T-cell (primary cell): ENCODE measurements around the gene METTL14. TPM values are rescaled to one million over a fixed set of nuclear protein-coding genes. Genes with fewer than 3 reads are reported as not detected.
A peak's percentile ranks its signal among the peaks of the same experiment; 100 is the strongest.
"Not testable (repeated sequence)": the region's sequence is repeated elsewhere in the genome, so short reads cannot be mapped to it uniquely, and the experiment has no call there.

Experiments
- ATAC-seq, 4 experiments: fragments of 200-7000 bp in 3 of 4; fragments of 150-1000 bp in 1 of 4; cut with Tn5 transposase; replicated peaks in 1 of 4; 1 replicate in 3 of 4; 2 replicates in 1 of 4; pipeline ENCODE4 v1.10.0; 2021; ENCODE audit warnings: moderate library complexity in 3 of 4, mild to moderate bottlenecking in 2 of 4, moderate number of reproducible peaks in 1 of 4
- CTCF ChIA-PET, 2 donors: fragments of 300-600 bp; sonication (Branson Sonifier 250); formaldehyde crosslinking; loops; one replicate each; lab custom pipeline; 2022; ENCODE audit warnings: antibody characterized with exemption in 2 of 2; lab: Charles Lee
- POLR2A ChIA-PET, 2 donors: fragments of 300-600 bp; sonication (Branson Sonifier 250); formaldehyde crosslinking; loops; one replicate each; lab custom pipeline; 2022; ENCODE audit warnings: antibody characterized with exemption in 2 of 2; lab: Charles Lee
- DNase-seq, 35 experiments: peaks; one replicate each; pipeline versions ENCODE4 v3.0.0 to v3.0.0-alpha.2; 2013 to 2023
- H3K27ac ChIP-seq: one replicate; pipeline ENCODE4 v1.5.1; 2013; ENCODE audit warnings: low read length
- H3K27me3 ChIP-seq, 2 experiments: replicated peaks in 1 of 2; 1 replicate in 1 of 2; 2 replicates in 1 of 2; pipeline versions ENCODE4 v1.6.1 to v1.7.0; 2013; ENCODE audit warnings: low read length in 1 of 2, mixed read lengths in 1 of 2; ENCODE audit not compliant: control insufficient read depth in 2 of 2, insufficient read depth in 2 of 2; ENCODE audit errors: extremely low read depth in 1 of 2
- H3K36me3 ChIP-seq, 2 donors: 1 replicate in 1 of 2; 2 replicates in 1 of 2; pipeline versions ENCODE4 v1.6.1 to v1.7.0; 2013; ENCODE audit warnings: low read length in 1 of 2; ENCODE audit not compliant: control insufficient read depth in 2 of 2, insufficient read depth in 1 of 2; ENCODE audit errors: extremely low read depth in 1 of 2
- H3K4me1 ChIP-seq, 2 experiments: 1 replicate in 1 of 2; 2 replicates in 1 of 2; pipeline versions ENCODE4 v1.6.1 to v1.7.0; 2013; ENCODE audit warnings: low read length in 2 of 2, mixed read lengths in 1 of 2; ENCODE audit not compliant: insufficient read depth in 2 of 2, control insufficient read depth in 1 of 2; ENCODE audit errors: extremely low read depth in 1 of 2
- H3K4me3 ChIP-seq, 2 donors: 1 replicate in 1 of 2; 2 replicates in 1 of 2; pipeline versions ENCODE4 v1.5.1 to v1.7.0; 2013; ENCODE audit warnings: mild to moderate bottlenecking in 2 of 2, low read length in 1 of 2, moderate library complexity in 1 of 2; ENCODE audit not compliant: control insufficient read depth in 1 of 2; ENCODE audit errors: extremely low read depth in 1 of 2
- H3K9me3 ChIP-seq: 2 replicates; pipeline ENCODE4 v1.7.0; 2013
- H3K27ac Mint-ChIP-seq, 2 donors: one replicate each; pipeline ENCODE4 v1.8.0; 2020 to 2021; ENCODE audit warnings: mild to moderate bottlenecking in 2 of 2, mixed read lengths in 2 of 2
- H3K27me3 Mint-ChIP-seq, 2 donors: one replicate each; pipeline ENCODE4 v1.8.0; 2021 to 2022; ENCODE audit warnings: mixed read lengths in 2 of 2
- H3K36me3 Mint-ChIP-seq: one replicate; pipeline ENCODE4 v1.8.0; 2021; ENCODE audit warnings: mixed read lengths
- H3K4me1 Mint-ChIP-seq, 3 donors: one replicate each; pipeline ENCODE4 v1.8.0; 2020 to 2022; ENCODE audit warnings: mixed read lengths in 3 of 3, mild to moderate bottlenecking in 1 of 3
- H3K4me3 Mint-ChIP-seq, 3 donors: one replicate each; pipeline ENCODE4 v1.8.0; 2020 to 2022; ENCODE audit warnings: mild to moderate bottlenecking in 3 of 3, mixed read lengths in 3 of 3, moderate library complexity in 3 of 3
- H3K9me3 Mint-ChIP-seq, 3 donors: one replicate each; pipeline ENCODE4 v1.8.0; 2020 to 2022; ENCODE audit warnings: mixed read lengths in 3 of 3
- WGBS: methylation state at CpG from one replicate; pipeline ENCODE4 v1.1.5; 2013; ENCODE audit warnings: missing lambda C conversion rate; ENCODE audit not compliant: insufficient coverage; 5-methylcytosine and 5-hydroxymethylcytosine counted together
- total RNA-seq, 35 experiments: library from RNA in 6 of 35; stranded (reverse) in 6 of 35; fragments of 120-200 nt in 1 of 35; gene quantifications; one replicate each; pipeline versions ENCODE4 v1.2.1 to v1.2.4 and lab custom pipeline; 2013 to 2026

Gene METTL14
- total RNA-seq (10 to 100 TPM; 39.4 to 53.8 (median 48.9) TPM), total RNA-seq (lab: John Stamatoyannopoulos, UW) (26.0 to 68.4 (median 40.1) reads per million in 29 experiments)
- total RNA-seq (2013): 43.6 TPM

- Histone ChIP-seq H3K36me3 (peaks cover 2 to 19% of the 10 kb centered on the region in 2 donors), H3K27ac (peak within 1 kb of the TSS; percentile 87), H3K4me1 (peaks cover 3 to 19% of the 10 kb centered on the region in 2 experiments), H3K4me3 (peak within 1 kb of the TSS; percentile 92 to 98), H3K9me3 (no peaks in the 10 kb centered on the region), H3K27me3 (no peaks in the 10 kb centered on the region)
- Mint-ChIP-seq H3K27me3 (peaks cover 0 to 1% of the 10 kb centered on the region in 2 donors), H3K9me3 (no peaks in the 10 kb centered on the region), H3K4me3 (peak within 1 kb of the TSS; percentile 96 to 98 (median 98)), H3K27ac (peak within 1 kb of the TSS; percentile 93 to 98), H3K4me1 (peaks cover 32 to 37% (median 35%) of the 10 kb centered on the region in 3 donors), H3K36me3 (peaks cover 9% of the 10 kb centered on the region)
- WGBS: under 1% methylated on average over 35 of the region's 42 CpGs
- ChIA-PET CTCF (interaction anchor here (0.5 to 1.3 kb wide), 11 partner anchors 8 to 406 kb away, joined by 3 to 8 read pairs (median 3); no protein-coding TSS in a partner anchor), POLR2A (interaction anchor here (0.5 to 1.2 kb wide), 9 partner anchors 8 to 926 kb away, joined by 3 to 8 read pairs (median 3); no protein-coding TSS in a partner anchor)
- DNase-seq (peak; percentile 66 to 89 (median 80)), ATAC-seq (peak; percentile 95 to 97 (median 96))
Measured at GRCh38 chr4:118684873-118685811, at the start of gene METTL14. Gene METTL14, plus strand, starts transcription at chr4:118685392. Its CDS starts 143 bp downstream, at chr4:118685535.

- WGBS: 100% methylated on average over 3 of the region's 9 CpGs
- H3K4me3 Mint-ChIP-seq, H3K27me3 ChIP-seq, H3K4me1 ChIP-seq, DNase-seq, H3K36me3 Mint-ChIP-seq, CTCF ChIA-PET, H3K9me3 Mint-ChIP-seq, H3K36me3 ChIP-seq, H3K27me3 Mint-ChIP-seq, POLR2A ChIA-PET, H3K27ac Mint-ChIP-seq, H3K4me3 ChIP-seq, ATAC-seq, H3K9me3 ChIP-seq, H3K4me1 Mint-ChIP-seq, H3K27ac ChIP-seq: not testable (repeated sequence)
Measured at GRCh38 chr4:118636126-118636525, 49.1 kb upstream of the METTL14 start.

- not testable (repeated sequence) for H3K4me1 Mint-ChIP-seq
Measured at GRCh38 chr4:118664665-118665064, 20.5 kb upstream of the METTL14 start.

GRCh38 chr4:118669220-118669619, 16.0 kb upstream of the METTL14 start:
- H3K36me3 ChIP-seq, H3K27ac Mint-ChIP-seq, H3K27me3 Mint-ChIP-seq, ATAC-seq, H3K36me3 Mint-ChIP-seq, POLR2A ChIA-PET, H3K4me3 ChIP-seq, H3K4me1 ChIP-seq, H3K27me3 ChIP-seq, CTCF ChIA-PET, H3K9me3 Mint-ChIP-seq, H3K27ac ChIP-seq, H3K4me1 Mint-ChIP-seq, H3K4me3 Mint-ChIP-seq, H3K9me3 ChIP-seq: not testable (repeated sequence)
- DNase-seq: peak in 24 of 35 experiments; percentile 8 to 74 (median 28)
- WGBS: no CpG with 5 or more reads among the region's 1 CpG

More at GRCh38 chr4:118664665-118665064, 20.5 kb upstream of the METTL14 start:
- ATAC-seq, H3K36me3 ChIP-seq, H3K4me3 Mint-ChIP-seq, H3K9me3 ChIP-seq, H3K9me3 Mint-ChIP-seq, CTCF ChIA-PET, H3K27ac Mint-ChIP-seq, H3K4me3 ChIP-seq, H3K27me3 Mint-ChIP-seq, POLR2A ChIA-PET, H3K36me3 Mint-ChIP-seq, H3K27ac ChIP-seq, H3K4me1 ChIP-seq, H3K27me3 ChIP-seq: not testable (repeated sequence)
- no CpG with 5 or more reads among the region's 5 CpGs for WGBS
- DNase-seq: peak in 5 of 35 experiments; percentile 3 to 17 (median 6)

GRCh38 chr4:118670968-118671367, 14.2 kb upstream of the METTL14 start:
- not testable (repeated sequence) for H3K9me3 ChIP-seq, H3K36me3 Mint-ChIP-seq, H3K27me3 ChIP-seq, H3K27ac Mint-ChIP-seq, H3K4me3 Mint-ChIP-seq, H3K27me3 Mint-ChIP-seq, H3K4me3 ChIP-seq, H3K4me1 Mint-ChIP-seq, ATAC-seq, H3K36me3 ChIP-seq, H3K4me1 ChIP-seq, H3K9me3 Mint-ChIP-seq, H3K27ac ChIP-seq, DNase-seq
- ChIA-PET CTCF (interaction anchor here in 1 of 2 donors (0.6 kb wide), 1 partner anchor 138 kb away, joined by 6 read pairs; no protein-coding TSS in a partner anchor), POLR2A (interaction anchor here in 1 of 2 donors (0.5 kb wide), 1 partner anchor 929 kb away, joined by 5 read pairs; no protein-coding TSS in a partner anchor)
- WGBS: no CpG with 5 or more reads among the region's 2 CpGs

- CTCF ChIA-PET: interaction anchor here in 1 of 2 donors (0.5 kb wide), 1 partner anchor 948 kb away, joined by 3 read pairs; no protein-coding TSS in a partner anchor
- H3K9me3 Mint-ChIP-seq: no peaks in the 10 kb centered on the region
Measured at GRCh38 chr4:118676128-118676527, 9.1 kb upstream of the METTL14 start.

More at GRCh38 chr4:118676128-118676527, 9.1 kb upstream of the METTL14 start:
- Mint-ChIP-seq H3K4me3 (no peak overlapping the region), H3K4me1 (no peaks in the 10 kb centered on the region), H3K27me3 (no peaks in the 10 kb centered on the region), H3K27ac (no peak overlapping the region), H3K36me3 (peaks cover 4% of the 10 kb centered on the region)
- POLR2A ChIA-PET: no interaction called here
- WGBS: no CpG with 5 or more reads among the region's 2 CpGs
- ATAC-seq (no peak), DNase-seq (no peak)
- Histone ChIP-seq H3K9me3 (no peaks in the 10 kb centered on the region), H3K27me3 (no peaks in the 10 kb centered on the region), H3K36me3 (no peaks in the 10 kb centered on the region), H3K4me1 (no peaks in the 10 kb centered on the region), H3K27ac (no peak overlapping the region), H3K4me3 (no peak overlapping the region)
